GM21381 (cell line): ENCODE data around the gene PDPK1.

Source experiments
- ATAC-seq: cut with Tn5 transposase; IDR thresholded peaks from one replicate; pipeline ENCODE4 v1.9.1; 2021; ENCODE audit warnings: mild to moderate bottlenecking, moderate library complexity; ENCODE audit not compliant: unreplicated experiment

Gene PDPK1

GRCh38 chr16:2505695-2506094, 32.1 kb upstream of the PDPK1 start:
- ATAC-seq, result no peak

- no peak for ATAC-seq
These were observed 30.7 kb upstream of the PDPK1 start for GRCh38 chr16:2507052-2507659.

GRCh38 chr16:2507665-2508064, 30.2 kb upstream of the PDPK1 start:
- ATAC-seq, result no peak

GRCh38 chr16:2508722-2509400, 29.0 kb upstream of the PDPK1 start:
- ATAC-seq, result no peak

DNA sequence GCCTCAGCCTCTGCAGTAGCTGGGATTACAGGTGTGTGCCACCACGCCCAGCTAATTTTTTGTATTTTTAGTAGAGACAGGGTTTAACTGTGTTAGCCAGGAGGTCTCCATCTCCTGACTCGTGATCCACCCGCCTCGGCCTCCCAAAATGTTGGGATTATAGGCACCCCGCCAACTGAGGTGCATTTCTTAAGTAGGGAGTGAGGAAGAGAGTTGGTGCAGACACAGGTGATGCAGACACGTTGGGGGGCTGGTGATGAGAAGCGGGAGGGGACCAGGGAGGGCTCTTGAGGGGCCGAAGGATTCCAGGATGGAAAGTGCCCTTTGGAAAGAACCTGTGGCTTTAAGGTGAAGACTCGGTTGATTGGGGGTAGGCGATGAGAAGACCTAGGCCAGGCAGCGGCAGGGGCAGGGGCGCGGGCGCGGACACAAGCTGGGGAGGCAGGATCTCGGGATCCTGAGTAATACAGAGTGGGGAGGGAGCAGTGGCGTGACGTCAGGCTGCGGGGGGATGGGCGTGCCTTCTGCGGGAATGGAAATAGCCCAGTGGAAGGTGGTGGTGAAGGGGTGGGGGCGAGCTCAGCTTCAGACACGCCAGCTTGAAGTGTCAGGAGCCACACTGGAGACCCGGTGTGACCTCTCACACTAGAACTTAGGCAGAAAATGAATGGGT, 26.6 kb upstream of the PDPK1 start:
- ATAC-seq, result no peak

- ATAC-seq, result no peak
These were observed 25.7 kb upstream of the PDPK1 start for GRCh38 chr16:2511996-2512734.

- ATAC-seq, result no peak
These were observed 25.0 kb upstream of the PDPK1 start for GRCh38 chr16:2512735-2513404.

DNA sequence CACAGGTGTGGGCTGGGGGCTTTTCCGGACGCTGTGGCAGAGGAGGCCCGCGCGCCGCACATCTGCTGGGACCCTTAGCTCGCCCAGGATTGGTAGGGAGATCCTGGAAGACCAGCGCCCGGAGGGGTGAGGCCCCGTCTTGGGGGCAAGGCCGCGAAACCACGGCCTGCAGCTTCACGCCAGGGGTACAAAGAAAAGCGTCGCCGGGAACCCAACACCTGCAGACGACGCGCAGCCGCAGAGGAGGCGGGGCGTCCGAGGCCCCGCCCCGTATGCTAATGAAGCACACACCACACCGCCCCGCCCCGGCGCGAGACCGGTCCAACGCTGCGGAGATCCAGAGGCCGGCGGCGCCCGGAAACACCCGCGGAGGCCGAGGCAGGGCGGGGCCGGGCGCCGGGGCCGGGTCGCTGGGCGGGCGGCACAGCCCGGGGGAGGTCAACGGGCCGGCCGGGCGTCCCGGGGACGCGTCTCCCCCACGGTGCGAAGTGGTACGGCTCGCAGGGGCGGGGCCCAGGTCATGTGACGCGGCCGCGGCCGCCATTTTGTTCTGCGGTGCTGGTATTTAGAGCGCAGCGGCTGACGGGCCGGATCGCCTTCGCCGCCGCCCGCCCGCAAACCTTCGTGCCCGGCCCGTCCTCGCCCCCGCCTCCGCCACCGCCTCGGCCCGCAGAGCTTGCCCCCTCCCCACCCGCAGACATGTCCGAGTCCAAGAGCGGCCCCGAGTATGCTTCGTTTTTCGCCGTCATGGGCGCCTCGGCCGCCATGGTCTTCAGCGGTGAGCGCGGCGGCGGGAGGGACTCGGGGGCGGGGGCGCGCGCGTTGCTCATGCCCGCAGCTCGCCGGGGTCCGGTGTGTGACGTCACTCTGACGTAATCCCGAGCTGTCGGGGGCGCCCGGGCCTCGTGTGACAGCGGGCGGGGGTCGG, 24.2 kb upstream of the PDPK1 start, which contains the start of gene ATP6V0C:
ATP6V0C (plus strand) TSS at position 548 of the 928 bp plus-strand sequence; CDS start at position 700, 152 bp downstream.
- peak; percentile 65 for ATAC-seq

GRCh38 chr16:2514333-2515179, 23.3 kb upstream of the PDPK1 start:
- ATAC-seq, result no peak

DNA sequence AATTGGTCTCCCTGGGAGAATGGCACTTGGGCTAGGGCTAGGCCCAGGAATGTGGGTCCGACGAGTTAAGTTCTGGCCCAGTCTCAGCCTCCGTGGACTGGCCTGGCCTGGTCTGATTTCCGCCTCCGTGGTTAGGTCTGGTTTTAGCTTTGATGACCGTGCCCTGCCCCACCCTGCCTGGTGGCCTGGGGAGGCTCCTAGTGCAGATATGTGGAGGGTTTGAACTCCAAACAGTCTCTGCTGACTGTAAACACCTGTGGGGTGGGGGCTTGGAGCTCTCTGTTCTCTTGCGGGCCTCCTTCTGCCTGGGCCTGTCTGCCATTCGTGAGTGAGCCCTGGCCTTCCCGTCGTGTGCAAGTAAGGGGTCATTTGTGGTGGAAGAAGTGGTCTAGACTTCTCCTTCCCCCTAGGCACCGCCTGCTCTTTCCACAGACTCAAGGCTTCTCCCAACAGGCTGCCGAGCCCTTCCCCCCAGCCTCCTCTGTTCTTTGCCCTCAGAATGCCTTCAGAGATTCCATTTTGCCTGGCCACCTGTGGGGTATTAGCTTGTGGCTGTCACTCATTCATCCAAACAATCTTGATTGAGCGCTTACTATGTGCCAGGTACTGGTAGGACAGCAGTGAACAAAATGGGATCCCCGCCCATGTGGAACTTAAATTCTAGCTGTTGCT, 22.5 kb upstream of the PDPK1 start:
- ATAC-seq, result no peak

DNA sequence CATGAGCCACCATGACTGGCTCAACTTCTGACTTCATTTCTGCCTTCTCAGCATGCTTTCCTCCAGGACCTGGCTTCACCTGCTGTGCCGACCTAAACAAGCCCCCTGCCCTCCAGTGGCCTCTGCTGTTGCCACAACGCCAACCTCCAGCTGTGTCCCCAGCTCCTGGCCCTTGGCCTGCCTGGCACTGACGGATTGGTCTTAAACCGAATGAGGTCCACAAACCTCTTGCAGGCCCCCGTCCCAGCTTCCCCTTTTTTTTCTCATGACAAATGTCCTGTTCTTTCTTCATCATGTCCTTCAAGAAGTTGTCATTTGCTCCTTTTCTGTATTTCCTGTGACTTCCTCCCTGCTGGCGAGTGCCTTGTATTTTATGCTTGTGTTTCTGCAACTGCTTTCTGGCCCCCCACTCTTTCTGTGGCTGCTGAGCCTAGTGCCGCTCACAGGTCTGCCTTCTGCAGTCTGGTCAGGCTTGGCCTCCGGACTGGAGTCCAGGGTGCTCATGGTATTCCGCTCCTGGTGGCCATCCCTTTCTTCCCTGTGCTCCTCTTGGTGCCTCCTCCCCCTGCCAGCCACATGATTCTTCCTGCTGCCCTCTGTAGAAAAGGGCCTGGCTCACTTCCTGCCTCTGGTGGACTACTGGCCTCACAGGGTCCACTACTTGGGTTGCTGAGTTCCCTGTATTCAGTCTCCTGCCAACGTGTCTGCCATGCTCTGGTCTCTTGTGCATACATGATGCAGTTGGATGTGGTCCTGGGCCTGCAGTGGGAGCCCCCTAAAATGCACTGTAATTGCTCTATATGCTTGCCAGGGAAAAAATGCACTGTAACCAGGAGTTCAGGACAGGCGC, 21.2 kb upstream of the PDPK1 start:
- no peak for ATAC-seq

- no peak for ATAC-seq
These were observed 19.7 kb upstream of the PDPK1 start for GRCh38 chr16:2517954-2518605.

GRCh38 chr16:2518823-2519710, 18.8 kb upstream of the PDPK1 start:
- no peak for ATAC-seq

GRCh38 chr16:2519711-2520080, 18.1 kb upstream of the PDPK1 start:
- ATAC-seq, result no peak

GRCh38 chr16:2520097-2520783, 17.6 kb upstream of the PDPK1 start, which contains the start of gene AMDHD2:
AMDHD2 (plus strand) TSS chr16:2520371; CDS start chr16:2520459, 88 bp downstream.
- ATAC-seq, result peak; percentile 56
